ENCODE data around the gene OAF. TPM values are rescaled to one million over a fixed set of nuclear protein-coding genes. Genes with fewer than 3 reads are reported as not detected.

Gene OAF
- total and polyA plus RNA-seq, 2 of the 8 experiments (the other 6 are each of a cell fraction or from before 2014, with no cell fraction given), result 1.3 to 1.5 TPM

DNA sequence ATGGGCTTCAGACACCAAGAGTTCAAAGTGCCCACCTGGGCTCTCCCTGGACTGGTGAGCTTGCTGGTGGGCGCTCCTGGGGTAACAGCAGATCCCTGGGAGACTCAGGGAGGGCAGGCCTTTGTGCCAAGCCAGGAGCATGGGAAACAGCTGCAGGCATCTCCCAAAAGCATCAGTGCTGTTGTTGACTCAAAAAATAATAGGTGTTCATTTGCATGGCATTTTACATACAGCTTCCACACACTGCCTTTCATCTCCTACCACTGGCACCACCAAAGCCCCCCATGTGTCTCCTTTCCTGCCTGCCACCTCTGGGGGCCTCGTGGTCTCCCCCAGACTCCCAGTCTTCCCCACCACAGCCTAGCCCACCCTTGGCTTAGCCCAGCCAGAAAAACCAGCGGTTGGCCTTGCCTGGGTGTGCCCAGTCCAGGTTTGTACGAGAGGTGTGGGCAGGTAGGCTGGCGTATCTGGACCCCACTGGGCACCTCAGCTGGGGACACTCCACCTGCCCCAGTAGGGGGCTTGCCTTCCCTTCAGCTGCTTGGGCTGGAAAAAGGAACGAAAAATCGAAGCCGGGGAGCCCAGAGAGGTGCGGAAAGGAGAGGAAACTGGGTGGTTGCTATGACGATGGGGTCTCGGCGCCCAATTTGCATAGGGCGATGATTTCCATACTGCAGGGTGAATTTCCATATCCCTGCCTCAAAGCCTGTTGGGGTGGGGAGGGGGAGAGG lies 44.1 kb downstream of the OAF start (continued):
- TF ChIP-seq GTF2F1 (IDR thresholded peaks at IDR 0.05; ENCODE audit: borderline replicate concordance, low read depth, low read length), result no peak
- no peak for TF ChIP-seq POU5F1 (IDR thresholded peaks at IDR 0.05; ENCODE audit: low read depth, low read length)
- no peak for TF ChIP-seq SAP30 (IDR thresholded peaks at IDR 0.05; ENCODE audit: insufficient read depth, insufficient replicate concordance, low read length)
- no peak for TF ChIP-seq SRF (IDR thresholded peaks at IDR 0.05; ENCODE audit: low read depth, low read length)
- no peak for TF ChIP-seq CHD1 (IDR thresholded peaks at IDR 0.05; ENCODE audit: low read depth, low read length)
- no peak for TF ChIP-seq POLR2AphosphoS5 (IDR thresholded peaks at IDR 0.05; ENCODE audit: low read depth, low read length)
- no peak for TF ChIP-seq SP1 (IDR thresholded peaks at IDR 0.05; ENCODE audit: low read depth, low read length)
- TF ChIP-seq CTBP2 (IDR thresholded peaks at IDR 0.05; ENCODE audit: borderline replicate concordance, insufficient read depth, insufficient read length, low read length), result peak; percentile 41
- TF ChIP-seq HDAC2 (IDR thresholded peaks at IDR 0.05; ENCODE audit: borderline replicate concordance in 1 of 2, low read depth in 2 of 2, low read length in 2 of 2), result peak in 1 of 2 experiments; percentile 66; a peak in 1 of 4 replicates
- TF ChIP-seq PHF8 (conservative IDR thresholded peaks at IDR 0.05; ENCODE audit: low read depth, low read length), result no peak

Measured in H1 (cell line).